Measurements from ENCODE around the gene COL18A1. TPM values are rescaled to one million over a fixed set of nuclear protein-coding genes. Genes with fewer than 3 reads are reported as not detected.
"Not testable (repeated sequence)": the region's sequence is repeated elsewhere in the genome, so short reads cannot be mapped to it uniquely, and the experiment has no call there.

Gene COL18A1
- total RNA-seq, 2 donors from 2014 or later, result 117 to 134 TPM

- Histone ChIP-seq H3K36me3 (no peaks in the 10 kb centered on the region), H3K4me1 (peaks cover 0 to 72% of the 10 kb centered on the region in 2 donors), H3K27me3 (no peaks in the 10 kb centered on the region), H3K9me3 (no peaks in the 10 kb centered on the region), H3K27ac (peak overlapping the region in 1 of 2 donors; percentile 46), H3K4me3 (no peak overlapping the region)
- no peak for DNase-seq (ENCODE audit: low spot score)
- TF ChIP-seq, protein P1, sequence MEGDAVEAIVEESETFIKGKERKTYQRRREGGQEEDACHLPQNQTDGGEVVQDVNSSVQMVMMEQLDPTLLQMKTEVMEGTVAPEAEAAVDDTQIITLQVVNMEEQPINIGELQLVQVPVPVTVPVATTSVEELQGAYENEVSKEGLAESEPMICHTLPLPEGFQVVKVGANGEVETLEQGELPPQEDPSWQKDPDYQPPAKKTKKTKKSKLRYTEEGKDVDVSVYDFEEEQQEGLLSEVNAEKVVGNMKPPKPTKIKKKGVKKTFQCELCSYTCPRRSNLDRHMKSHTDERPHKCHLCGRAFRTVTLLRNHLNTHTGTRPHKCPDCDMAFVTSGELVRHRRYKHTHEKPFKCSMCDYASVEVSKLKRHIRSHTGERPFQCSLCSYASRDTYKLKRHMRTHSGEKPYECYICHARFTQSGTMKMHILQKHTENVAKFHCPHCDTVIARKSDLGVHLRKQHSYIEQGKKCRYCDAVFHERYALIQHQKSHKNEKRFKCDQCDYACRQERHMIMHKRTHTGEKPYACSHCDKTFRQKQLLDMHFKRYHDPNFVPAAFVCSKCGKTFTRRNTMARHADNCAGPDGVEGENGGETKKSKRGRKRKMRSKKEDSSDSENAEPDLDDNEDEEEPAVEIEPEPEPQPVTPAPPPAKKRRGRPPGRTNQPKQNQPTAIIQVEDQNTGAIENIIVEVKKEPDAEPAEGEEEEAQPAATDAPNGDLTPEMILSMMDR (IDR thresholded peaks at IDR 0.05), result no peak
Observed at GRCh38 chr21:45435405-45435981, 30.5 kb downstream of the COL18A1 start.

- H3K27me3 ChIP-seq, result no peaks in the 10 kb centered on the region
- H3K36me3 ChIP-seq, result no peaks in the 10 kb centered on the region
- TF ChIP-seq, protein P1 (IDR thresholded peaks at IDR 0.05), result no peak
- no peaks in the 10 kb centered on the region for H3K9me3 ChIP-seq
- no peak for DNase-seq (ENCODE audit: low spot score)
- no peak overlapping the region for H3K4me3 ChIP-seq
- H3K4me1 ChIP-seq, result peaks cover 0 to 63% of the 10 kb centered on the region in 2 donors
- H3K27ac ChIP-seq, result peak overlapping the region in 1 of 2 donors; percentile 46
Observed at GRCh38 chr21:45436351-45437065, 31.5 kb downstream of the COL18A1 start.

DNA sequence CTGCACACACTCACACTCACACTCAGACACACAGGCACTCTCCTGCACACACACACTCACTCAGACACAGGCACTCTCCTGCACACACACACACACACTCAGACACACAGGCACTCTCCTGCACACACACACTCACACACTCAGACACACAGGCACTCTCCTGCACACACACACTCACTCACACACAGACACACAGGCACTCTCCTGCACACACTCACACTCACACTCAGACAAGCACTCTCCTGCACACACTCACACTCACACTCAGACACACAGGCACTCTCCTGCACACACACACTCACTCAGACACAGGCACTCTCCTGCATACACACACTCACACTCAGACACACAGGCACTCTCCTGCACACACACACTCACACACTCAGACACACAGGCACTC is 32.9 kb downstream of the COL18A1 start:
- peaks cover 0 to 50% of the 10 kb centered on the region in 2 donors for H3K4me1 ChIP-seq
- not testable (repeated sequence) for DNase-seq (ENCODE audit: low spot score); H3K36me3 ChIP-seq; H3K9me3 ChIP-seq; H3K4me3 ChIP-seq; H3K27me3 ChIP-seq; H3K27ac ChIP-seq

GRCh38 chr21:45438391-45439145 is 33.6 kb downstream of the COL18A1 start:
- peak overlapping the region in 1 of 2 donors; percentile 39 for H3K4me3 ChIP-seq
- peaks cover 0 to 42% of the 10 kb centered on the region in 2 donors for H3K4me1 ChIP-seq
- no peak for DNase-seq (ENCODE audit: low spot score)
- TF ChIP-seq, protein P1 (IDR thresholded peaks at IDR 0.05), result no peak
- H3K36me3 ChIP-seq, result no peaks in the 10 kb centered on the region
- peak overlapping the region; percentile 55 to 77 for H3K27ac ChIP-seq
- H3K9me3 ChIP-seq, result no peaks in the 10 kb centered on the region
- H3K27me3 ChIP-seq, result no peaks in the 10 kb centered on the region

DNA sequence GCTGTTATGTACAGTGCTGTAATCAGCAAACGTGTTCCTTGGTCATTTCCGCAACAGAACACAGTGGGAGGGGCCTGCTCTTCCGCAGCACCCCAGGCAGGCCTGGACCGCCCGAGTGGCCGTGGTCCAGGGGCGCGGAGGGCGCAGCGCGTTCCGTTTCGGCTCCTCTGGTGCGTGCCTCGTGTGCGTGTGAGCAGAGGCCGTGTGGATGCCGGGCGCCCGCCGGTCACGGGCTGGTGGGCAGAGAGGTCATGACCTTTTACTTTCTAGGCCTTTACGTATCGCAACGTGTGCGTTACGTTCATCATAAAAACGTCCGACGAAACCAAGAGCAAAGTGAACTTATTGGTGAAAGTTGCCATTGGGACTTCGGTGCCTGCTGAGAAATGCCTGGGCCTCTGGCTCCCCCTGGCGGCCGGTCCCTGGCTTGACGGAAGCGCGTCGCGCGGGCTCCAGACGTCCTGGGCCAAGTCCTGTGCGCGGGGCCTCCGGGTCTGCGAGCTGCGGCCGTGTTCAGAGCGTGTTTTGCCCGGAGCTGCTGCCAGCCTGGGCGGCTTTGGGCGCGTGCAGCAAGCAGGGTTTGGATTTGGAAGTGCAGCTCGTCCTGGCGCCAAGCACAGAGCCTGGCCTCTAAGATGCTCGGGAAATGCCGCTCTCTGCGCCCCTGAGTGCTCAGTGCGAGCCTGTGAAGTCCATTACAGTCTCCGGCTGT is 34.4 kb downstream of the COL18A1 start:
- H3K36me3 ChIP-seq, result no peaks in the 10 kb centered on the region
- TF ChIP-seq, protein P1 (IDR thresholded peaks at IDR 0.05), result peak; percentile 95 to 99
- peak; percentile 88 for DNase-seq (ENCODE audit: low spot score)
- H3K9me3 ChIP-seq, result no peaks in the 10 kb centered on the region
- peak overlapping the region in 1 of 2 donors; percentile 39 for H3K4me3 ChIP-seq
- peak overlapping the region; percentile 55 to 77 for H3K27ac ChIP-seq
- H3K4me1 ChIP-seq, result peaks cover 0 to 35% of the 10 kb centered on the region in 2 donors
- H3K27me3 ChIP-seq, result no peaks in the 10 kb centered on the region

Data from right atrium auricular region (tissue), 2 donors.